GM23338 (cell line): ENCODE measurements around the gene TP53. TPM values are rescaled to one million over a fixed set of nuclear protein-coding genes. Genes with fewer than 3 reads are reported as not detected.
A peak's percentile ranks its signal among the peaks of the same experiment; 100 is the strongest.

Experiments used
- ATAC-seq: fragments of 200-7000 bp; cut with Tn5 transposase; 3 replicates; pipeline ENCODE4 v1.9.1; 2020
- DNase-seq: peaks from one replicate; pipeline ENCODE4 v3.0.0-alpha.2; 2015; ENCODE audit warnings: low spot score
- H2AFZ ChIP-seq: fragments of 200-600 bp; sonication (generic); 2 replicates; pipeline ENCODE4 v1.8.0; 2016; ENCODE audit warnings: antibody characterized with exemption, mild to moderate bottlenecking, moderate library complexity
- H3F3A ChIP-seq: fragments of 200-600 bp; sonication (generic); replicated peaks from 2 replicates; pipeline ENCODE4 v1.8.0; 2017; ENCODE audit warnings: antibody characterized with exemption, mixed run types, low read depth
- H3K27ac ChIP-seq: fragments of 200-600 bp; sonication (generic); 2 replicates; pipeline ENCODE4 v1.6.1; 2016; ENCODE audit warnings: low read depth
- H3K27me3 ChIP-seq: fragments of 200-600 bp; sonication (generic); 2 replicates; pipeline ENCODE4 v1.8.0; 2016; ENCODE audit warnings: mild to moderate bottlenecking, mixed run types, moderate library complexity; ENCODE audit not compliant: insufficient read depth
- H3K36me3 ChIP-seq: fragments of 200-600 bp; sonication (generic); 2 replicates; pipeline ENCODE4 v1.8.0; 2016; ENCODE audit warnings: mild to moderate bottlenecking; ENCODE audit not compliant: insufficient read depth
- H3K4me1 ChIP-seq: fragments of 200-600 bp; sonication (generic); 2 replicates; pipeline ENCODE4 v1.8.0; 2016; ENCODE audit warnings: mild to moderate bottlenecking, moderate library complexity; ENCODE audit not compliant: insufficient read depth
- H3K4me2 ChIP-seq: fragments of 200-600 bp; sonication (generic); 2 replicates; pipeline ENCODE4 v1.7.1; 2017; ENCODE audit warnings: mixed run types
- H3K4me3 ChIP-seq: fragments of 200-600 bp; sonication (generic); 2 replicates; pipeline ENCODE4 v1.6.1; 2016; ENCODE audit warnings: mixed run types
- H3K79me2 ChIP-seq: fragments of 200-600 bp; sonication (generic); replicated peaks from 2 replicates; pipeline ENCODE4 v1.8.0; 2017; ENCODE audit warnings: mild to moderate bottlenecking; ENCODE audit not compliant: insufficient read depth
- H3K9me2 ChIP-seq: fragments of 200-600 bp; sonication (generic); 2 replicates; pipeline ENCODE4 v1.8.0; 2017; ENCODE audit not compliant: insufficient read depth
- H4K20me1 ChIP-seq: fragments of 200-600 bp; sonication (generic); replicated peaks from 2 replicates; pipeline ENCODE4 v1.8.0; 2017; ENCODE audit warnings: mild to moderate bottlenecking; ENCODE audit not compliant: insufficient read depth
- H3K27ac Mint-ChIP-seq: 2 replicates; pipeline ENCODE4 v1.8.0; 2020; ENCODE audit warnings: inconsistent platforms, mild to moderate bottlenecking, moderate library complexity, mixed read lengths
- H3K27me3 Mint-ChIP-seq: 3 replicates; pipeline ENCODE4 v1.8.0; 2022; ENCODE audit warnings: low read depth, mild to moderate bottlenecking, moderate library complexity, mixed read lengths, inconsistent platforms; ENCODE audit not compliant: insufficient read depth, poor library complexity
- H3K36me3 Mint-ChIP-seq: 3 replicates; pipeline ENCODE4 v1.8.0; 2021; ENCODE audit warnings: low read depth, mild to moderate bottlenecking, inconsistent platforms, moderate library complexity, mixed read lengths
- H3K4me1 Mint-ChIP-seq: 3 replicates; pipeline ENCODE4 v1.8.0; 2020; ENCODE audit warnings: mild to moderate bottlenecking, inconsistent platforms, mixed read lengths
- H3K4me3 Mint-ChIP-seq: 3 replicates; pipeline ENCODE4 v1.8.0; 2021; ENCODE audit warnings: moderate library complexity, mild to moderate bottlenecking, inconsistent platforms, mixed read lengths
- H3K9me3 Mint-ChIP-seq: 3 replicates; pipeline ENCODE4 v1.8.0; 2020; ENCODE audit warnings: moderate library complexity, mild to moderate bottlenecking, inconsistent platforms, mixed read lengths
- CREB1 ChIP-seq: fragments of 250-450 bp; sonication (Bioruptor Pico); IDR thresholded peaks from 2 replicates; pipeline ENCODE4 v1.5.0; 2020; ENCODE audit warnings: low read depth, mild to moderate bottlenecking, moderate library complexity
- EZH2 ChIP-seq: fragments of 200-600 bp; sonication (generic); IDR thresholded peaks from one replicate; pipeline ENCODE4 v1.8.0; 2017; ENCODE audit warnings: antibody characterized with exemption, mild to moderate bottlenecking, low read depth; ENCODE audit not compliant: unreplicated experiment
- EZH2phosphoT487 ChIP-seq: fragments of 200-600 bp; sonication (generic); IDR thresholded peaks from one replicate; pipeline ENCODE4 v1.8.1; 2018; ENCODE audit warnings: antibody characterized with exemption; ENCODE audit not compliant: unreplicated experiment
- JUNB ChIP-seq: IDR thresholded peaks from one replicate; pipeline ENCODE4 v1.6.1; 2016; ENCODE audit warnings: antibody characterized with exemption; ENCODE audit not compliant: unreplicated experiment
- NANOG ChIP-seq: IDR thresholded peaks from 2 replicates; pipeline ENCODE4 v1.6.1; 2016; ENCODE audit warnings: antibody characterized with exemption, borderline replicate concordance
- POLR2AphosphoS5 ChIP-seq: IDR thresholded peaks from 2 replicates; pipeline ENCODE4 v1.6.1; 2016; ENCODE audit warnings: antibody characterized with exemption, low read depth
- STAT1 ChIP-seq: IDR thresholded peaks from one replicate; pipeline ENCODE4 v1.6.1; 2016; ENCODE audit warnings: antibody characterized with exemption; ENCODE audit not compliant: unreplicated experiment
- ZNF114 ChIP-seq: fragments of 250-450 bp; sonication (Bioruptor Pico); IDR thresholded peaks from 2 replicates; pipeline ENCODE4 v1.5.0; 2020; ENCODE audit warnings: mild to moderate bottlenecking, moderate library complexity
- ZNF331 ChIP-seq: fragments of 250-450 bp; sonication (Bioruptor Pico); IDR thresholded peaks from 2 replicates; pipeline ENCODE4 v1.5.0; 2020; ENCODE audit warnings: low read depth, mild to moderate bottlenecking, moderate library complexity
- polyA plus RNA-seq: library from polyadenylated mRNA; unstranded; fragments of >200 nt; fragmentation: Nextera tagmentation; extraction: Ambion mirVana; gene quantifications from 2 replicates; pipeline ENCODE4 v1.2.1, GENCODE V29; 2016
- total RNA-seq: library from RNA; depleted of rRNA; stranded (reverse); fragments of >200 nt; shearing (Covaris generic); gene quantifications from 2 replicates; pipeline ENCODE4 v1.2.3, GENCODE V29; 2014
- TF ChIP-seq, protein P1 (sequence below): IDR thresholded peaks from one replicate; pipeline ENCODE4 v1.6.1; 2018; ENCODE audit warnings: antibody characterized with exemption; ENCODE audit not compliant: unreplicated experiment
- TF ChIP-seq, protein P2 (sequence below): IDR thresholded peaks from 2 replicates; pipeline ENCODE4 v1.6.1; 2016; ENCODE audit warnings: antibody characterized with exemption

The TP53 gene
- total and polyA plus RNA-seq, 2 experiments from 2014 or later = 119 to 154 TPM

DNA sequence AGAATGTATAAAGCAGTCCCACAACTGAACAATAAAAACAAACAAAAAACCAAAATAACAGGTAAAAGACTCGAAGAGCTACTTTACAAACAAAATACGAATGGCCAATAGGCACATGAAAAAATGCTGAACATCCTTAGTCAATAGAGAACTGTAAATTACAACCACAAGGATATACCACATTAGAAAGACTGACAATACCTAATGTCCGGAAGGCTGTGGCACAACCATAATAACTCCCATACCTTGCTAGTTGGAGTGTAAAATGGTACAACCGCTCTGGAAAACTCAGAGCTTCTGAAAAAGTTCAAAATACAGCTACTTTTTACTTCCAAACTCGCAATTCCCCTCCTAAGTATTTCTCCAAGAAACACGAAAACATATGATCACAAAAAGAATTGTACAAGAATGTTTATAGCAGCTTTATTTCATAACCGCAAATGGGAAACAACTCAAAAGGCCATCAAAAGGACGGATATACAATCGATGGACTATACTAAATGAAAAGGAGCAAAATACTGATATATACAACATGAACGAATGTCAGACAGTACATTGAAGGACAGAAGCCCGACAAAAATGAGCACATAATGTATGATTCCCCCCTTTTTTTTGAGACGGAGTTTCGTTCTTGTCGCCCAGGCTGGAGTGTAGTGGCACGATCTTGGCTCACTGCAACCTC is 2.3 kb downstream of the TP53 start:
- H4K20me1 ChIP-seq = peaks cover 28% of the 10 kb centered on the region
- H3K4me1 Mint-ChIP-seq = peaks cover 29% of the 10 kb centered on the region
- TF ChIP-seq EZH2phosphoT487 (no peak), POLR2AphosphoS5 (no peak), ZNF331 (CRISPR knock-in tag) (no peak), JUNB (no peak), CREB1 (no peak), STAT1 (no peak)
- TF ChIP-seq, protein P1, sequence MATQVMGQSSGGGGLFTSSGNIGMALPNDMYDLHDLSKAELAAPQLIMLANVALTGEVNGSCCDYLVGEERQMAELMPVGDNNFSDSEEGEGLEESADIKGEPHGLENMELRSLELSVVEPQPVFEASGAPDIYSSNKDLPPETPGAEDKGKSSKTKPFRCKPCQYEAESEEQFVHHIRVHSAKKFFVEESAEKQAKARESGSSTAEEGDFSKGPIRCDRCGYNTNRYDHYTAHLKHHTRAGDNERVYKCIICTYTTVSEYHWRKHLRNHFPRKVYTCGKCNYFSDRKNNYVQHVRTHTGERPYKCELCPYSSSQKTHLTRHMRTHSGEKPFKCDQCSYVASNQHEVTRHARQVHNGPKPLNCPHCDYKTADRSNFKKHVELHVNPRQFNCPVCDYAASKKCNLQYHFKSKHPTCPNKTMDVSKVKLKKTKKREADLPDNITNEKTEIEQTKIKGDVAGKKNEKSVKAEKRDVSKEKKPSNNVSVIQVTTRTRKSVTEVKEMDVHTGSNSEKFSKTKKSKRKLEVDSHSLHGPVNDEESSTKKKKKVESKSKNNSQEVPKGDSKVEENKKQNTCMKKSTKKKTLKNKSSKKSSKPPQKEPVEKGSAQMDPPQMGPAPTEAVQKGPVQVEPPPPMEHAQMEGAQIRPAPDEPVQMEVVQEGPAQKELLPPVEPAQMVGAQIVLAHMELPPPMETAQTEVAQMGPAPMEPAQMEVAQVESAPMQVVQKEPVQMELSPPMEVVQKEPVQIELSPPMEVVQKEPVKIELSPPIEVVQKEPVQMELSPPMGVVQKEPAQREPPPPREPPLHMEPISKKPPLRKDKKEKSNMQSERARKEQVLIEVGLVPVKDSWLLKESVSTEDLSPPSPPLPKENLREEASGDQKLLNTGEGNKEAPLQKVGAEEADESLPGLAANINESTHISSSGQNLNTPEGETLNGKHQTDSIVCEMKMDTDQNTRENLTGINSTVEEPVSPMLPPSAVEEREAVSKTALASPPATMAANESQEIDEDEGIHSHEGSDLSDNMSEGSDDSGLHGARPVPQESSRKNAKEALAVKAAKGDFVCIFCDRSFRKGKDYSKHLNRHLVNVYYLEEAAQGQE = no peak
- TF ChIP-seq, protein P2, sequence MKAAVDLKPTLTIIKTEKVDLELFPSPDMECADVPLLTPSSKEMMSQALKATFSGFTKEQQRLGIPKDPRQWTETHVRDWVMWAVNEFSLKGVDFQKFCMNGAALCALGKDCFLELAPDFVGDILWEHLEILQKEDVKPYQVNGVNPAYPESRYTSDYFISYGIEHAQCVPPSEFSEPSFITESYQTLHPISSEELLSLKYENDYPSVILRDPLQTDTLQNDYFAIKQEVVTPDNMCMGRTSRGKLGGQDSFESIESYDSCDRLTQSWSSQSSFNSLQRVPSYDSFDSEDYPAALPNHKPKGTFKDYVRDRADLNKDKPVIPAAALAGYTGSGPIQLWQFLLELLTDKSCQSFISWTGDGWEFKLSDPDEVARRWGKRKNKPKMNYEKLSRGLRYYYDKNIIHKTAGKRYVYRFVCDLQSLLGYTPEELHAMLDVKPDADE = no peak
- ATAC-seq = no peak
- H2AFZ ChIP-seq = no peak overlapping the region
- H3K27ac ChIP-seq = peak overlapping the region; percentile 99
- H3K4me2 ChIP-seq = peak overlapping the region; percentile 90
- peak overlapping the region; percentile 100 for H3K27ac Mint-ChIP-seq
- no peaks in the 10 kb centered on the region for H3K9me2 ChIP-seq
- peaks cover 82% of the 10 kb centered on the region for H3K79me2 ChIP-seq
- no peaks in the 10 kb centered on the region for H3K27me3 ChIP-seq
- no peak for DNase-seq
- H3K4me1 ChIP-seq = peaks cover 25% of the 10 kb centered on the region
- no peaks in the 10 kb centered on the region for H3K36me3 ChIP-seq
- H3F3A ChIP-seq = peaks cover 21% of the 10 kb centered on the region
- H3K36me3 Mint-ChIP-seq = peaks cover 44% of the 10 kb centered on the region
- H3K4me3 Mint-ChIP-seq = peak overlapping the region; percentile 96
- peaks cover 32% of the 10 kb centered on the region for H3K27me3 Mint-ChIP-seq
- no peaks in the 10 kb centered on the region; the same call in 2 of the 3 replicates for H3K9me3 Mint-ChIP-seq
- peak overlapping the region; percentile 88 for H3K4me3 ChIP-seq

DNA sequence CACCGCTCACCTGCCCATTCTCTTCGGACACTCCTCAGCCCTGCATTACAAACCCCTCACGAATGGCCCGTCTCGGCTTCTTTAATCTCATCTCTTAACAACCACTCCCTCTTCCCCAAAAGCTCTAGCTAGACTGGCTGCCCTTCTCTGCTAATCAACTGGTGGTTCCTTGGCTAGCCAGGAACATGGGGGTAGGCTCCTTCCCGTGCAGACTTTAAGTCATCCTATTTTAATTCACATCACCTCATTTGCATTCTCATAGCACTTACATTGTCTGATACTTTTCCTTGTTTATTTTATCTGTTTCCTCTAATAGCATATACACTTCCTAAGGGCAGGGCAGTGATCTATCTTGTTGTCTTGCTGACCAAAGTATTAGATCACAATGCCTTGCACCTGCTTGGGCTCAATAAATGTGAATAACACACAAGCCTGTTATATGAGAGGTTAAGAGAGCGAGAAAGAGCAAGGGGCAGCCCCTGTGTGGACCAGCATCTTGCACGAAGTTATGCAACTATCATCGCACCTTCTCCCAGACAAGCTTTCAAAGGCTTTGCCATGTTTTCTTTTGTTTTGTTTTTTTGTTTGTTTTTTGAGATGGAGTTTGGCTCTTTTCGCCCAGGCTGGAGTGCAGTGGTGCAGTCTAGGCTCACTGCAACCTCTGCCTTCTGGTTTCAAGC is 9.8 kb downstream of the TP53 start:
- Histone ChIP-seq H4K20me1 (peaks cover 7% of the 10 kb centered on the region), H3K27ac (peak overlapping the region; percentile 60), H3K27me3 (no peaks in the 10 kb centered on the region), H3K4me1 (peaks cover 41% of the 10 kb centered on the region), H3K4me3 (peak overlapping the region; percentile 9), H3F3A (peaks cover 37% of the 10 kb centered on the region), H3K36me3 (peaks cover 29% of the 10 kb centered on the region), H3K79me2 (peaks cover 53% of the 10 kb centered on the region), H2AFZ (no peak overlapping the region), H3K4me2 (peak overlapping the region; percentile 12), H3K9me2 (no peaks in the 10 kb centered on the region)
- H3K27ac Mint-ChIP-seq = peak overlapping the region; percentile 45
- H3K4me1 Mint-ChIP-seq = peaks cover 49% of the 10 kb centered on the region
- peak overlapping the region; percentile 55 for H3K4me3 Mint-ChIP-seq
- peaks cover 19% of the 10 kb centered on the region for H3K27me3 Mint-ChIP-seq
- ATAC-seq (peak; percentile 85), DNase-seq (peak; percentile 89)
- H3K36me3 Mint-ChIP-seq = peaks cover 45% of the 10 kb centered on the region
- H3K9me3 Mint-ChIP-seq = peaks cover 9% of the 10 kb centered on the region
- TF ChIP-seq ZNF331 (CRISPR knock-in tag) (no peak), NANOG (peak; percentile 55; the same call in 1 of the 2 replicates), POLR2AphosphoS5 (peak; percentile 19; the same call in 1 of the 2 replicates), ZNF114 (CRISPR knock-in tag) (no peak), EZH2phosphoT487 (no peak), EZH2 (no peak)
- TF ChIP-seq, protein P2 = no peak
- TF ChIP-seq, protein P1 = no peak
